ENCODE measurements around the gene BHLHE40. TPM values are rescaled to one million over a fixed set of nuclear protein-coding genes. Genes with fewer than 3 reads are reported as not detected.
A peak's percentile ranks its signal among the peaks of the same experiment; 100 is the strongest.

Gene BHLHE40
- total RNA-seq, 1 donor from 2014 or later: 42.9 TPM

- FAIRE-seq (no peak), DNase-seq (ENCODE audit: low read depth) (no peak)
- no peak for TF ChIP-seq CTCF (IDR thresholded peaks at IDR 0.05; ENCODE audit: insufficient read depth, low read length, severe bottlenecking)
These were observed 23.6 kb downstream of the BHLHE40 start for GRCh38 chr3:5002871-5003247.

GRCh38 chr3:5004319-5005152, 25.3 kb downstream of the BHLHE40 start:
- Histone ChIP-seq H3K36me3 (ENCODE audit: control insufficient read depth, insufficient read depth, low read length) (no peaks in the 10 kb centered on the region), H3K4me3 (ENCODE audit: low read depth, low read length) (no peak overlapping the region), H3K27me3 (ENCODE audit: control insufficient read depth, insufficient read depth, low read length) (no peaks in the 10 kb centered on the region)
- DNase-seq (ENCODE audit: low read depth) (peak; percentile 97), FAIRE-seq (no peak)
- no peak for TF ChIP-seq CTCF (IDR thresholded peaks at IDR 0.05; ENCODE audit: insufficient read depth, low read length, severe bottlenecking)

More at GRCh38 chr3:5002871-5003247, 23.6 kb downstream of the BHLHE40 start:
- H3K36me3 ChIP-seq (ENCODE audit: control insufficient read depth, insufficient read depth, low read length): no peaks in the 10 kb centered on the region
- no peak overlapping the region for H3K4me3 ChIP-seq (ENCODE audit: low read depth, low read length)
- H3K27me3 ChIP-seq (ENCODE audit: control insufficient read depth, insufficient read depth, low read length): no peaks in the 10 kb centered on the region

GRCh38 chr3:5005367-5005766, 26.1 kb downstream of the BHLHE40 start:
- no peak overlapping the region for H3K4me3 ChIP-seq (ENCODE audit: low read depth, low read length)
- DNase-seq (ENCODE audit: low read depth) (no peak), FAIRE-seq (no peak)
- no peaks in the 10 kb centered on the region for H3K36me3 ChIP-seq (ENCODE audit: control insufficient read depth, insufficient read depth, low read length)
- no peak for TF ChIP-seq CTCF (IDR thresholded peaks at IDR 0.05; ENCODE audit: insufficient read depth, low read length, severe bottlenecking)
- no peaks in the 10 kb centered on the region for H3K27me3 ChIP-seq (ENCODE audit: control insufficient read depth, insufficient read depth, low read length)

GRCh38 chr3:5006755-5007202, 27.5 kb downstream of the BHLHE40 start:
- DNase-seq (ENCODE audit: low read depth) (peak; percentile 63), FAIRE-seq (no peak)
- no peak for TF ChIP-seq CTCF (IDR thresholded peaks at IDR 0.05; ENCODE audit: insufficient read depth, low read length, severe bottlenecking)
- Histone ChIP-seq H3K4me3 (ENCODE audit: low read depth, low read length) (no peak overlapping the region), H3K36me3 (ENCODE audit: control insufficient read depth, insufficient read depth, low read length) (no peaks in the 10 kb centered on the region), H3K27me3 (ENCODE audit: control insufficient read depth, insufficient read depth, low read length) (no peaks in the 10 kb centered on the region)

GRCh38 chr3:5007873-5008272, 28.6 kb downstream of the BHLHE40 start:
- FAIRE-seq (no peak), DNase-seq (ENCODE audit: low read depth) (no peak)
- no peak for TF ChIP-seq CTCF (IDR thresholded peaks at IDR 0.05; ENCODE audit: insufficient read depth, low read length, severe bottlenecking)
- Histone ChIP-seq H3K27me3 (ENCODE audit: control insufficient read depth, insufficient read depth, low read length) (no peaks in the 10 kb centered on the region), H3K36me3 (ENCODE audit: control insufficient read depth, insufficient read depth, low read length) (no peaks in the 10 kb centered on the region), H3K4me3 (ENCODE audit: low read depth, low read length) (no peak overlapping the region)
